B cell (primary cell): ENCODE measurements around the gene BIVM. TPM values are rescaled to one million over a fixed set of nuclear protein-coding genes. Genes with fewer than 3 reads are reported as not detected.

Experiments used
- ATAC-seq: fragments of 200-7000 bp; cut with Tn5 transposase; one replicate; pipeline ENCODE4 v1.10.0; 2021; ENCODE audit warnings: low read depth, mild to moderate bottlenecking, moderate number of reproducible peaks, moderate library complexity
- CTCF ChIA-PET: fragments of 350-600 bp; sonication (Branson Sonifier 250); formaldehyde crosslinking; loops from one replicate; lab custom pipeline; 2021; ENCODE audit warnings: antibody characterized with exemption, inconsistent platforms; lab: Charles Lee
- POLR2A ChIA-PET: fragments of 350-600 bp; sonication (Branson Sonifier 250); formaldehyde crosslinking; loops from one replicate; lab custom pipeline; 2021; ENCODE audit warnings: antibody characterized with exemption; lab: Charles Lee
- DNase-seq: peaks from one replicate; pipeline ENCODE4 v3.0.0; 2013
- H2AFZ ChIP-seq: 2 replicates; pipeline ENCODE4 v1.6.1; 2012; ENCODE audit warnings: mild to moderate bottlenecking, low read depth, low read length; ENCODE audit not compliant: insufficient read depth, poor library complexity, severe bottlenecking
- H3K27ac ChIP-seq, 2 donors: 1 replicate in 1 of 2; 2 replicates in 1 of 2; pipeline ENCODE4 v1.5.1; 2012 to 2013; ENCODE audit warnings: low read length in 2 of 2, mild to moderate bottlenecking in 2 of 2, moderate library complexity in 1 of 2
- H3K27me3 ChIP-seq, 4 experiments: fragments of 200-600 bp in 1 of 4; sonication (generic) in 1 of 4; replicated peaks in 1 of 4; 1 replicate in 2 of 4; 2 replicates in 2 of 4; pipeline versions ENCODE4 v1.6.1 to v1.7.0; 2013 to 2016; ENCODE audit warnings: low read length in 3 of 4, mild to moderate bottlenecking in 2 of 4, mixed read lengths in 1 of 4, moderate library complexity in 1 of 4; ENCODE audit not compliant: insufficient read depth in 4 of 4, control insufficient read depth in 3 of 4; ENCODE audit errors: control extremely low read depth in 1 of 4
- H3K36me3 ChIP-seq, 2 experiments: replicated peaks in 1 of 2; 1 replicate in 1 of 2; 2 replicates in 1 of 2; pipeline versions ENCODE4 v1.6.1 to v1.7.1; 2013; ENCODE audit warnings: low read length in 1 of 2; ENCODE audit not compliant: insufficient read depth in 2 of 2, control insufficient read depth in 1 of 2; ENCODE audit errors: control extremely low read depth in 1 of 2, extremely low read depth in 1 of 2
- H3K4me1 ChIP-seq, 2 donors: fragments of 200-600 bp in 1 of 2; sonication (generic) in 1 of 2; 1 replicate in 1 of 2; 2 replicates in 1 of 2; pipeline versions ENCODE4 v1.5.1 to v1.6.1; 2013 to 2017; ENCODE audit warnings: low read length in 2 of 2; ENCODE audit not compliant: control insufficient read depth in 2 of 2, insufficient read depth in 2 of 2
- H3K4me2 ChIP-seq: replicated peaks from 2 replicates; pipeline ENCODE3; 2012; ENCODE audit warnings: mild to moderate bottlenecking, low read depth, low read length; ENCODE audit not compliant: poor library complexity, severe bottlenecking
- H3K4me3 ChIP-seq, 5 experiments: fragments of 200-600 bp in 1 of 5; sonication (generic) in 1 of 5; 1 replicate in 3 of 5; 2 replicates in 2 of 5; pipeline versions ENCODE4 v1.5.1 to v1.7.0; 2011 to 2016; ENCODE audit warnings: low read length in 4 of 5, mild to moderate bottlenecking in 4 of 5, low read depth in 2 of 5, control low read depth in 1 of 5, moderate library complexity in 1 of 5; ENCODE audit not compliant: insufficient read depth in 1 of 5; ENCODE audit errors: control extremely low read depth in 1 of 5, extremely low read depth in 1 of 5
- H3K79me2 ChIP-seq: fragments of 200-600 bp; sonication (generic); one replicate; pipeline ENCODE4 v1.6.0; 2016; ENCODE audit warnings: low read length; ENCODE audit not compliant: control insufficient read depth, insufficient read depth
- H3K9ac ChIP-seq: fragments of 200-600 bp; sonication (generic); 2 replicates; pipeline ENCODE4 v1.6.1; 2017; ENCODE audit warnings: mild to moderate bottlenecking, low read length, moderate library complexity
- H3K9me3 ChIP-seq, 3 donors: one replicate each; pipeline versions ENCODE4 v1.6.1 to v1.7.1; 2013; ENCODE audit warnings: low read length in 2 of 3; ENCODE audit not compliant: control insufficient read depth in 2 of 3, insufficient read depth in 1 of 3; ENCODE audit errors: control extremely low read depth in 1 of 3
- H4K20me1 ChIP-seq: 2 replicates; pipeline ENCODE4 v1.6.0; 2012; ENCODE audit warnings: mild to moderate bottlenecking, low read length; ENCODE audit not compliant: insufficient read depth, control insufficient read depth, poor library complexity, severe bottlenecking
- H3K27ac Mint-ChIP-seq: one replicate; pipeline ENCODE4 v1.8.0; 2021; ENCODE audit warnings: mixed read lengths
- H3K27me3 Mint-ChIP-seq: one replicate; pipeline ENCODE4 v1.8.0; 2021; ENCODE audit warnings: mixed read lengths
- H3K4me1 Mint-ChIP-seq: one replicate; pipeline ENCODE4 v1.8.0; 2021; ENCODE audit warnings: mixed read lengths
- H3K4me3 Mint-ChIP-seq: one replicate; pipeline ENCODE4 v1.8.0; 2021; ENCODE audit warnings: mixed read lengths
- H3K9me3 Mint-ChIP-seq: one replicate; pipeline ENCODE4 v1.8.0; 2022; ENCODE audit warnings: mixed read lengths; ENCODE audit not compliant: insufficient read depth
- EZH2 ChIP-seq: IDR thresholded peaks from 2 replicates; pipeline ENCODE4 v1.6.1; 2012; ENCODE audit warnings: borderline replicate concordance, low read depth, mild to moderate bottlenecking, moderate library complexity, low read length; ENCODE audit not compliant: insufficient read depth, poor library complexity, severe bottlenecking
- WGBS: methylation state at CpG from one replicate; pipeline ENCODE4 v1.1.5; 2013; ENCODE audit warnings: missing lambda C conversion rate; ENCODE audit not compliant: insufficient coverage; 5-methylcytosine and 5-hydroxymethylcytosine counted together
- intact Hi-C: fragments of 100-400 bp; cut with micrococcal nuclease; formaldehyde crosslinking; loops from one replicate; pipeline ENCODE4 v1.10.0; 2022
- polyA plus RNA-seq: library from polyadenylated mRNA; depleted of rRNA; stranded (reverse); fragments of >200 nt; gene quantifications from 2 replicates; pipeline ENCODE4 v1.2.3, GENCODE V29; 2012
- total RNA-seq, 2 donors: library from RNA; stranded (reverse); fragments of 120-200 nt in 1 of 2; gene quantifications; 1 replicate in 1 of 2; 2 replicates in 1 of 2; pipeline versions ENCODE4 v1.2.3 to v1.2.4, GENCODE V29; 2013 to 2022
- TF ChIP-seq, protein P1 (sequence below): fragments of 200-600 bp; IDR thresholded peaks from one replicate; pipeline ENCODE4 v1.8.0; 2022; ENCODE audit warnings: antibody characterized with exemption, mild to moderate bottlenecking

BIVM gene
- total and polyA plus RNA-seq, 2 donors (not counting 1 experiment from before 2014, with no cell fraction given), result 1.0 to 3.6 TPM

DNA sequence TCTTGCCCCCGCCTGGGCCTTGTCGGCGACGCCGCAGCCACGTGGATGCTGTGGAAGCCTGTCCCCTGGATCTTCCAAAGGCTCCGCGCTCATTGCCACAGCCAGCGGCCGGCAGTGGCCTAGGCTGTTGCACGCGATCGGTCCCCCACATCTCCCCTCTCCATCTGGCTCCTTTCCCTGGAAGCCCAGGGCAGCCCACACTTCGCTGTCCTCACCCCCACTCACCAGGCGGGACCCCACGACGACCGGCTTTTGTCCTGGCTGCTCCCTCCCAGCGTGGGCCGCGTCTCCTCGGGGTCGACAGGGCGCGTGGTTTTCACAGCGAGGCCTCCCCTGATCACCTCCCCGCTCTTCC lies 24.7 kb upstream of the BIVM start:
- ChIA-PET POLR2A (interaction anchor here (0.7 to 1.9 kb wide), 4 partner anchors 26 to 178 kb away, joined by 5 to 16 read pairs (median 8); partner anchors contain the start of genes ERCC5 and TPP2), CTCF (interaction anchor here (1.0 to 2.2 kb wide), 4 partner anchors 26 to 189 kb away, joined by 4 to 12 read pairs (median 6); partner anchors contain the start of gene ERCC5)
- Mint-ChIP-seq H3K27ac (peak overlapping the region; percentile 95), H3K4me3 (peak overlapping the region; percentile 93), H3K4me1 (peaks cover 13% of the 10 kb centered on the region), H3K9me3 (no peaks in the 10 kb centered on the region), H3K27me3 (no peaks in the 10 kb centered on the region)
- Histone ChIP-seq H4K20me1 (no peaks in the 10 kb centered on the region), H3K4me2 (peak overlapping the region; percentile 96), H3K79me2 (peaks cover 4% of the 10 kb centered on the region), H3K27ac (peak overlapping the region; percentile 62 to 85), H3K4me1 (peaks cover 7 to 16% of the 10 kb centered on the region in 2 donors), H3K36me3 (no peaks in the 10 kb centered on the region), H3K27me3 (no peaks in the 10 kb centered on the region), H3K9ac (peak overlapping the region; percentile 87), H3K4me3 (peak overlapping the region in 4 of 5 experiments; percentile 86 to 96 (median 88)), H3K9me3 (peaks cover 0 to 7% (median 0%) of the 10 kb centered on the region in 3 donors), H2AFZ (peak overlapping the region; percentile 99)
- intact Hi-C loops, result loop anchor here (10.0 kb wide), 1 partner anchor 379 kb away; no protein-coding TSS in a partner anchor
- DNase-seq (no peak), ATAC-seq (no peak)
- WGBS, result 81% methylated on average over 14 of the region's 27 CpGs
- TF ChIP-seq, protein P1, sequence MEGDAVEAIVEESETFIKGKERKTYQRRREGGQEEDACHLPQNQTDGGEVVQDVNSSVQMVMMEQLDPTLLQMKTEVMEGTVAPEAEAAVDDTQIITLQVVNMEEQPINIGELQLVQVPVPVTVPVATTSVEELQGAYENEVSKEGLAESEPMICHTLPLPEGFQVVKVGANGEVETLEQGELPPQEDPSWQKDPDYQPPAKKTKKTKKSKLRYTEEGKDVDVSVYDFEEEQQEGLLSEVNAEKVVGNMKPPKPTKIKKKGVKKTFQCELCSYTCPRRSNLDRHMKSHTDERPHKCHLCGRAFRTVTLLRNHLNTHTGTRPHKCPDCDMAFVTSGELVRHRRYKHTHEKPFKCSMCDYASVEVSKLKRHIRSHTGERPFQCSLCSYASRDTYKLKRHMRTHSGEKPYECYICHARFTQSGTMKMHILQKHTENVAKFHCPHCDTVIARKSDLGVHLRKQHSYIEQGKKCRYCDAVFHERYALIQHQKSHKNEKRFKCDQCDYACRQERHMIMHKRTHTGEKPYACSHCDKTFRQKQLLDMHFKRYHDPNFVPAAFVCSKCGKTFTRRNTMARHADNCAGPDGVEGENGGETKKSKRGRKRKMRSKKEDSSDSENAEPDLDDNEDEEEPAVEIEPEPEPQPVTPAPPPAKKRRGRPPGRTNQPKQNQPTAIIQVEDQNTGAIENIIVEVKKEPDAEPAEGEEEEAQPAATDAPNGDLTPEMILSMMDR, result no peak

DNA sequence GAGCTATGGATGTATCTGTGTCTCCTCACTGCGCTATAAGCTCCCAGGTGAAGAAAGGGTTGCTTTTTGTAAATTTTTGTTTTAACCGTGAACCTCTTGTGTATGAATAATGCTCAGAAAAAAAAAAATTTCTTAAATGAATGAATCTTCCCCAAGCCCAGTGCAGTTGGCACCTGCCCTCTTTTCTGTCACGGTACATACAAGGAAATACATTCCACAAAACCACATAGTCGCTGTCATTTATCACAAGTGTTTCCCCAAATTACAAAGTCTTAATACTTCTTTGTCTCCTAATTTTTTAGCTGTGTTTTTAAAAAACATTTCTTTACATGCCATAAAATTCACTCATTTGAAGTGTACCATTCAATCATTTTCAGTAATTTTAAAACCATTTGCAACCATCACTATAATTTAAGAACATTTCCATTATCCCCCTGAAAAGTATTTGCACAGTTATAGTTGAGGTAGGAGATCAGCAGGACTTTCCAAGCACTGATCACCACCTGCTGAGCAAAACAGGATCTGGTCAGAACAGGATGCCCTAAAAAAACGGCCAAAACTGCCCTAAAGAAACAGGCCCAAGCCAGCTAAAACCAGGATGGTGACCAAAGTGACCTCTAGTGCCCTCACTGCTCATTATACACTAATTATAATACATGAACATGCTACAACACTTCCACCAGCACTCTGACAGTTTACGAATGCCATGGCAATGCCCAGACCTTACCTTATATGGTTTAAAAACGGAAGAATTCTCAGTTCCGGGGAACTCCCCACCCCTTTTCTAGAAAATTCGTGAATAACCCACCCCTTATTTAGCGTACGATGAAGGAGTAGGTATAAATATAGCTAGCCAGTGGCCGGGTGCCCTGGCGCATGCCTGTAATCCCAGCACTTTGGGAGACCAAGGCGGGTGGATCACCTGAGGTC lies 24.1 kb upstream of the BIVM start:
- TF ChIP-seq, protein P1, result no peak
- TF ChIP-seq EZH2, result no peak
- Mint-ChIP-seq H3K4me3 (peak overlapping the region; percentile 93), H3K9me3 (no peaks in the 10 kb centered on the region), H3K27me3 (no peaks in the 10 kb centered on the region), H3K4me1 (peaks cover 13% of the 10 kb centered on the region), H3K27ac (peak overlapping the region; percentile 41)
- Histone ChIP-seq H3K27me3 (no peaks in the 10 kb centered on the region), H2AFZ (peak overlapping the region; percentile 99), H3K79me2 (peaks cover 4% of the 10 kb centered on the region), H3K9ac (peak overlapping the region; percentile 87), H3K4me1 (peaks cover 7 to 16% of the 10 kb centered on the region in 2 donors), H3K4me2 (peak overlapping the region; percentile 96), H3K27ac (no peak overlapping the region), H4K20me1 (no peaks in the 10 kb centered on the region), H3K36me3 (no peaks in the 10 kb centered on the region), H3K4me3 (no peak overlapping the region), H3K9me3 (peaks cover 0 to 7% (median 0%) of the 10 kb centered on the region in 3 donors)
- POLR2A ChIA-PET, result no interaction called here
- intact Hi-C loops, result loop anchor here (10.0 kb wide), 1 partner anchor 380 kb away; no protein-coding TSS in a partner anchor
- CTCF ChIA-PET, result interaction anchor here (0.7 to 2.2 kb wide), 2 partner anchors 20 to 25 kb away, joined by 3 to 12 read pairs; no protein-coding TSS in a partner anchor
- DNase-seq, result no peak
- no peak for ATAC-seq
- WGBS, result 57% methylated on average over 6 of the region's 14 CpGs
